HuH-7.5 (cell line): ENCODE results near the gene SLC48A1.
A peak's percentile ranks its signal among the peaks of the same experiment; 100 is the strongest.
"Not testable (repeated sequence)": the region's sequence is repeated elsewhere in the genome, so short reads cannot be mapped to it uniquely, and the experiment has no call there.

Experiments
- DNase-seq: peaks from one replicate; pipeline ENCODE4 v3.0.0; 2011; ENCODE audit warnings: low spot score

Gene SLC48A1

DNA sequence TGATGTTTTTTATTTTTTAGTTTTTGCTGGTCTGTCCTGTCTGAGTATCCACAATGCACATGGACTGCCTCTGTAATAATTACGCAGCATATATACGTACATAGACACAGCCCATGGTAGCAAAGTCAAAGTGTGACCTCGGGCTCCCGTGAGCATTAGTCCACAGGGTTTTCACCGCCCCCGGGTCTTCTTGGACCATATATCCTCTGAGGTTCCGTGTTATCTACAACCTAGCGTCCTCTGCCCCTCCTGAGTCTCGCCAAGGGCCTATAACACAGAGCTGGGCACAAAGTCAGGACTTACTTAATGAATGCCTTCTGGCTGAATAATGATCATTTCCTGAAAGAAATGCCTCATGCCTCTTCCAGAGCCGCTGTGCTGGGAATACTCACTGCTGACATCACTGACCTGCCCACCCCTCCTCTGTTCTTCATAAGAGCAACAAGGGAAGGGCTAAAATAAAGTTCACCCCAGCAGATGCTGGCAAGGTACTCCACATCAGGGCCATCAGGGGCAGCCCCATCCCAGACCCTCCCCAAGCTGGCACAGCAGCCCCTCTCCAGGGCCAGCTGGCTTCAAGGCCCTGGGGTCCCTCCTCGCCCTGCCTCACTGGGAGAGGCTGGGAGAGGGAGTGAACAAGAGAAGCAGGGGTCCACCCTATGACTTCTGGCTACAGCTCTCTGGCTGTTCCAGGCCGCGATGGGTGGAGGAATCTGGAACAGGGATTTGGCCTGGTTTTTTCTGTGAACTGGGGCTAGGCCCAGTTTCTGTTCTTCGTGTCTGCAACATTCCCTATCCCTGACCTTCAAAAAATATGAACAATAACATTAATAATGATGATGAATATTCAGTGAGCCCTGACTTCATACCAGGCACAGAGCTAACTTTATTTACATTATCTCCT lies 38.8 kb downstream of the SLC48A1 start:
- DNase-seq, result no peak

GRCh38 chr12:47812797-47813510 lies 39.9 kb downstream of the SLC48A1 start:
- no peak for DNase-seq

GRCh38 chr12:47813511-47814196 lies 40.6 kb downstream of the SLC48A1 start:
- DNase-seq, result no peak

GRCh38 chr12:47814539-47815170 lies 41.6 kb downstream of the SLC48A1 start:
- no peak for DNase-seq

DNA sequence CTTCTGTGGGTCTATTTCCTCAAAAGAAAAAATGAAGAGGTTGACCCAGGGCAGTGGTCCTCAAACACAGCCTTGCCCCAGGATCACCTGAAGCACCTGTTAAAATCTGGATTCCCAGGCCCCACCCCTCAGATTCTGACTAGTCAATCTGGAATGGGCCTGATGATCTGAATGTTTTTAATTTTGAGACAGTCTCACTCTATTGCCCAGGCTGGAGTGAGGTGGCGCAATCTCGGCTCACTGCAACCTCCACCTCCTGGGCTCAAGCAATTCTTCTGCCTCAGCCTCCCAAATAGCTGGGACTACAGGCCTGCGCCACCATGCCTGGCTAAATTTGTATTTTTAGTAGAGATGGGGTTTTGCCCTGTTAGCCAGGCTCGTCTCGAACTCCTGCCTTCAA lies 42.4 kb downstream of the SLC48A1 start:
- not testable (repeated sequence) for DNase-seq

GRCh38 chr12:47816403-47817271 lies 43.6 kb downstream of the SLC48A1 start:
- DNase-seq, result no peak

DNA sequence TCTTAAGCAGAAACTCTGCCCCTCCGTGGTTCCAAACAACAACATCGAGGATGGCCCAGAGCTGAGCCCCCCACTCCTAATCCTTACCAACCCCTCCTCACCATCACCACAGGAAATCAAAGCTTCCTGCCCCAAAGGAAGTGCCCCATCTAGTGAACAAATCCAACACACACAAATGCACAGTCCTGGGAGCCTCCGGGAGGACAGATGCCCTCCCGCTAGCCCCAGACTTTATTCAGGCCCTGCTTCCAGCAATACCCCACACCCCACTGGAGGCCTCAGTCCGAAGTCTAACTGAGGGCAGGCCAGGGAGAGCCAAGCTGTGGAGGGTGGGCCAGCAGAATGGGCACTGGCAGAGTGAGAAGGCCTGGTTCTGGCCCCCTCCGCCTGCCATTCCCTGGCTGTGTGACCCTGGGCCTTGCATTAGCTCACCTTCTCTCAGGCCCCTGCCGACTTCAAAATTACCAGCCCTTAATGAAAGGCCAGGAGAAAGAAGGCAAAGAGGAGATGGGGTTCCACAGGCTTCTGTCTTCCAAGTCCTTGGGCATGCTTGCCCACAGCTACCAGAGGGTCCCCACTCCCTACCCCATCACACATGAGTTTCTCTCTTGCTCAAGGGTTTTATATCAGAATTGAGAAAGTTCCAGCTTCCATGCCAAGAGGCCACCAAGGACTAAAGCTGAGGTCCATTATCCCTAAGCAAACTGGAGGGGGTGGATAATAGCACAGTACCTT lies 44.4 kb downstream of the SLC48A1 start:
- DNase-seq, result no peak

GRCh38 chr12:47818007-47818376 lies 45.0 kb downstream of the SLC48A1 start:
- no peak for DNase-seq

DNA sequence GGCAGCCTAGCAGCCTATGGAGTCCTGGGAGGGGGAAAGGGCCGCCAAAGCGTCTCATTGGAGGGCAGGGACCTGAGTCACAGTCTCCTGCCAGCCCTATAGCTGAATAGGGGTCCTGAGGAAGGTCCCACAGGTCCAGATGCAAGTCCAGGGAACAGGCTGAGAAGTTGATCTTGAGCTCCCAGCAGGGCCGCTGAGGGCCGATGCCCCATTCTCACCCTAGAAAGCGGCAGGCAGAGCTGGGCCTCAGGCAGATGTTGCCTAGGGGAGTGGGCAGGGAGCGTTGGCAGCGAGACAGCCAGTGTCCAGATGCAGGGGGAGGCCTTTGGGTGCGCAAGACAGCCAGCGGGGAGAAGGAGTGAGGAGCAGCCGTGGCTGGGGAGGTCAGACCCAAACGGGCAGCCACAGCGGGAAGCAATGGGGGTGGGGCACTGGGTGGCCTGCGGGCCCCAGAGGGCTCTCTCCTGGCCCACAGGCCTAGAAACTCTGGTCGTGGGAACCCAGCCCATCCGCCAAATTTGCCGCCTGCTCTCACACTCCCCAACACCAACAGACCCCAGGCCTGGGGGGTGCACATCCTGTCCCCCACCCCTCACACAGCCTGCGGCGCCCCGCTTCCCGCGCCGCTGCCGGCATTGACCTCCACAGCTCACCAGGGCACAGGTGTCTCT lies 45.6 kb downstream of the SLC48A1 start:
- no peak for DNase-seq

DNA sequence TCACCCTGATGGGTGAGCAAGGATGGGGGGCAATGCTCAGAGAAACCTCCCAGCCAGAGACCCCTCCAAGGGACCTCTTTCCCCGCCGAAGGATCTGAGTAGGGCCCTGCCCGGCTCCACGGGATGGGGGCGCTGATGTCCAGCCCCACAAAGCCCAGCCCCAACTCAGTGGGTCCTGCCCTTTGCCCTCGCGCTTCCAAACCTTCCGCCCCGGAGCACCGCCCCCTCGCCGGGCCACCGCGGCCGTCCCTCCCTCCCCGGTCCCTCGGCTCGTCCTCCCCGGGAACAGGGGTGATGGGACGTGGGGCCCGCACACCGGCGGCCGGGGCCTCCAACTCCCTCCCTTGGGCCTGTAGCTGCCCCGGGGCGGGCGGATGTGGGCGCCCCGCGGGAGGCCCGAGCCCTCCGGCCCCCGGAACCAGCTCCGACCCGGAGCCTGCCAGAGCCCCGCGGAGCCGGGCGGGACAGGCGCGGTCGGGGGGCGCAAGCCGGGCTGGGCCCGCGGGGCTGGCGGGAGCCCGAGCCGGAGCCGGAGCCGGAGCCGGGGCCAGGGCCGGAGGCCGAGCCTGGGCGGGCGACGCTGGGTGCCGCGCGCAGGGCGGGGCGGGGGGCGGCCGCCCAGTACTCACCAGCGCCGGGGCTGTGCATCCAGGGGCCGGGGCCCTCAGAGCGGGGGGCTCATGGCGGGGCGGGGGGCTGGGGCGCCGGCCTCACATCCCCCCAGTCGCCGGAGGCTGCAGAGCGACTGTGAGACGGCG lies 46.3 kb downstream of the SLC48A1 start:
- DNase-seq, result peak; percentile 84

GRCh38 chr12:47819896-47820630 lies 47.0 kb downstream of the SLC48A1 start, which contains the start of gene HDAC7:
Gene HDAC7, minus strand, starts transcription at chr12:47819903. Its CDS starts 118 bp downstream, at chr12:47819785.
- peak; percentile 97 for DNase-seq

DNA sequence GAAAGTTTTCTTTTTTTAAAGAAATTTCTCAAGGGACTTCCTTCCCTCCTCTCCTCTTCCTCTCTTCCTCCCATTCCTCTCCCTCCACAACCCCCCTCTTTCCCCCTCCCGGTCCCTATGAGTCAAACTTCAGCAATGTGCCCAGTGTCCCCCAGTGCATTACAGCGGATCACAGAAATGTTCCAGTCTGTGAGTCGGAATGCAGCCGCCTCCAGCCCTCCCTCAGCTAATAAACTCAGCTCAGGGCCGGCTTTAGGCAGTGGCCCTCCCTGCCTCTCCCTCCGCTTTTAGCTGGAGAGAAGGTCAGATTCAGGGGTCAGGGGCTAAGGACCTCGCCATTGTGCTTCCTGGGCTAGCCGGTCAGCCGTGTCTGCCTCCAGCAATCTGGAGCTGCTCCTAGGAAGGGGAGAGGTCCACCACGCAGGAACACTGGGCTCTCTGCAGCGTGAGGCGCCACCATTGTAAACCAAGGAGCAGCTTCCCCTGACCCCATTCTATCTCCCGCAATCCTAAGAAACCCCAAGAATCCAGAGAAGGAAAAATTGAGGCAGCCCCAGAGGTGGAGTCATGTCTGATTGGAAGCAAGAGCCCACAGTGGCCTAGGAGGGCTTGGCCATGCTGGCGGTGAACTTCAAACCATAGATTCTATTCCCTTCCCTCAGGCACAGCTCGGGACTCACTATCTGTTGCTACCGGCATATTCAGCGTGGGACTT lies 47.8 kb downstream of the SLC48A1 start:
- DNase-seq, result peak; percentile 91

GRCh38 chr12:47821346-47821706 lies 48.3 kb downstream of the SLC48A1 start:
- no peak for DNase-seq

GRCh38 chr12:47822401-47822800 lies 49.4 kb downstream of the SLC48A1 start:
- no peak for DNase-seq

DNA sequence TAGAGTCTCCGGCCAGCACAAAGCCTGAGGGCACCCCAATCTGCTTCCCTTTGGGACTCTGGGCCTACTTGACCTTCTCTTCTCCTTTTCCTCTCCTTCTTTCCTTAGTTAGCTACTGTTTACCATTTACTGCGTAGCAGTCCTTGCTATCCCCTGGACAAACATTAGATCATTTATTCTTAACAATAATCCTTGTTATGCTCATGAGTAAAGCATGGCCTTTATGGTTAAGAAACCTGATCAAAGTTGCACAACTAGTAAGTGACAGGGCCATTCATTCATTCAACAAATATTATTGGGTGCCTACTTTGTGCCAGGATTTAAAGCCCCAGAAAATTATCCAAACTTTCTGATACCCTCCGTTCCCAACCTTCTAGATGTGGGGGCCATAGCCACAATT lies 49.8 kb downstream of the SLC48A1 start:
- DNase-seq, result no peak

DNA sequence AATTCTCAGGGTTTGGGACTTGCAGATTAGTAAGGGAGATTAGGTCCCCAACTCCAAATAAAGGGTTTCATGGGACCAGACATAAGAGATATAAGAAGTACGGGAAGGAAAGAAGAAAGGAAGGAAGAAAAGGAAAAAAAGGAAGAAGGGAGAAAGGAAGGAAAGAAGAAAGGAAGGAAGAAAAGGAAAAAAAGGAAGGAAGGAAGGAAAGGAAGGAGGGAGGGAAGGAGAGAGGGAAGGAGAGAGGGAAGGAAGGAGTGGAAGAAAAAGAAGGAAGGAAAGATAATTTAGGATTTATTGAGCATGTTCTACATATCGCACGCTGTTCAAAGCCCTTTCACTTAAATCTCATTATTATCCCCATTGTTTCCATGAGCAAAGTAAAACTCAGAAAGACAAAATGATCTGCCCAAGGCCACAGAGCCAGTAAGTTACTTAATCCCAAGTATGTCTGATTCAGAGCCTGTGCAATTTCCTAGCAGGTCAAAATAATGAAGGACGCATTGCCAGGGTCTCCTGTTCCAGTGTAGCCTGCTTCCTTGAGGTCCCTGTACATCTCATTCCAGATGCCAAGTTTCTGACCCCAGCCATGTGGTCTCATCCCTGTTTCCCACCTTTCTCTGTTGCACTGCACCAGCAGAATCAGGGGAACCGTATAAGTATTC lies 50.5 kb downstream of the SLC48A1 start:
- no peak for DNase-seq

GRCh38 chr12:47824198-47824597 lies 51.2 kb downstream of the SLC48A1 start:
- DNase-seq, result no peak
